GM21447 (cell line): ENCODE data around the gene MTUS2.

ENCODE experiments used
- ATAC-seq: cut with Tn5 transposase; IDR thresholded peaks from one replicate; pipeline ENCODE4 v1.9.1; 2021; ENCODE audit not compliant: unreplicated experiment

MTUS2 gene

DNA sequence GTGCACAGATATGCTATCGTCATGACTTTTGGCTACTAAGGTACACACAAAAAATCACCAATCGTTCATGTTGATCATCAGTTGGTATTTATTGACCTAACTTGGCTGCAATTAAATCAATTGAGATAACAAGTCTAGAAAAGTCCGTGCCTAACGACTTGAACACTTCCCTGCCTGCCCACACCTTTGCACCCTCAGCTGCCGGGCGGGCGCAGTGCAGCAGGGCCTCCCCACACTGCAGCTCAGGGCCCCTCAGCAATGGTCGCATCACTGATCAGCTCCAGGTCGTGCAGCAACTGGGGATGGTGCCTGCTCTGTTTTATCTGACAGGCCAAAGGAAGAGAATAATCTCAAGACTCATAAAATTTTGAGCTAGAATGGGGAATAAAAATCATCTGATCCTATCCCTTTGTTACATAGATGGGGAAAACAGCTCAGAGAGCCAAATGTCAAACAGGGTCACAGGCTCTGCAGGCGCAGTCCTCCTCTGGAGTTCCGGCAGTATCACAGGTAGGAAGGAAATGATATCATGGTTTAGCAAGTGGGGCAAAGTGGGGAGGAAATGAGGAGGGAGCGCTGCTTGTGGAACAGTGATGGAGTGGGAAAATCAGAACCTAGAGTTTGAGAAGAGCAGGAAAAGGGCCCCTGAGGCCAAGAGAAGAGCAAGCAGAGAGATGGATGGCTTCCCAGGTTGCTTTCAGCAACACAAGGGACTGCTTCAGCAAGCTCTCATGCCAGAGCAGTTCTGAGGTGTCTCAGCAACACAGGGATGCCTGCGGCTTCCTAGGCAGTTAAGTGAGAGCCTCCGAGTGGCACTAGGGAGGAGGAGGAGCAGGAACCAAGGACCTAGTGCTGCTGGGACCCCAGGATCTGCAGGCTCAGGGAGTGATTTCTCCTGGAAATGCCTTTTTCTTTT is 717.9 kb downstream of the MTUS2 start:
- no peak for ATAC-seq

DNA sequence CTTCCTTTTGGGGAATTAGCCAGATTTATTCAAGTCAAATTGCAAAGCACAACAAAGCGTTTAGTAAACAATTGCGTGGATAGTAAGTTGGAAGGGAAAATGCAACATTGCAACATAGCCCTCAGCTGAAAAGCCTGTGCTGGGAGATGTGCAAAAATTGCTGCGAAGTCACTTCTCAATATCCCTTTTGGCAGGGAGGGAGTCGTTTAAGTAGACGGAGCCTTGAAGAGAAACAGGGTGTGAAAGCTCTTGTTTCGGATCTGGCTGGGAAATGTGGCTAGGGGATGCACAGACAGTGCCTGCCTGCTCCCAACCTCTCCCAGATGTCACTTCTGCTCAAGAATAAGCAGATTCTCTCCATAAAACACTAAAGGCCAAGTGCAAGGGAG is 718.5 kb downstream of the MTUS2 start:
- no peak for ATAC-seq

DNA sequence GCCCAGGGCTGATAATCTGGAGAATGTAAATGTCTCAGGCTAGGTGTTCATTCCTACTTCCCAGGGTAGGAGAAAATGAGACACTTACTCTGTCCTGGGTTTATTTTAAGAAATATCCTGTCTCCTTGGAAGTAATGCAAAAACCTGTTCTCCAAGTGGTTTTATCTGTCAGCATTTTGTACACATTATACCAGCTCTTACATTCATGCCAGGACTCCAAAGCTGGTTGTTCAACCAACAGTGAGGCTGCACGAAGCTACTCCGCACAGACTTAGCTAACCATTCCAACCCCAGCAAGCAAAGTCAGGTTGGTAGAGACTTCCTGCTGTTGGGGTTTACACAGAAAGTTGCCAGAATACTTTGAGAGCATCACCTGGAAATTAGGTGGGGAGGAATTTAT is 719.7 kb downstream of the MTUS2 start:
- no peak for ATAC-seq

DNA sequence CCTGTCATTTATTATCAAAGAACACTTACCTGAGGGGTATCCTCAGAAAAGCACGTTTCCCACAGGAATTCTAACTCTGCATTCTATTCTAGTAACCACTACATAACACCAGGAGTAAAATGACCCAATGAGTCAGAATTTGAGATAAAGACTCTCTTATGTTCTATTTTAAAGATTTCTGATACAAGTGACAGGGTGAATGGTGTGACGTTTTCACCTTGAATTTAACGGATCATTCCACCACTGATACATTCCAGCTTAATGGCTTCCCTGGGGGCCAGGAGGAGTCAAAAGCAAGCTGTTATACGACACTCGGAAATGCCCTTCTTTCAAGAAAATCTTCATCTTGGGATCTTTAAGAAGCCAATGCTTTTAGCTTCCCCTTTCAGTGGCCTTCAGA is 720.2 kb downstream of the MTUS2 start:
- no peak for ATAC-seq

DNA sequence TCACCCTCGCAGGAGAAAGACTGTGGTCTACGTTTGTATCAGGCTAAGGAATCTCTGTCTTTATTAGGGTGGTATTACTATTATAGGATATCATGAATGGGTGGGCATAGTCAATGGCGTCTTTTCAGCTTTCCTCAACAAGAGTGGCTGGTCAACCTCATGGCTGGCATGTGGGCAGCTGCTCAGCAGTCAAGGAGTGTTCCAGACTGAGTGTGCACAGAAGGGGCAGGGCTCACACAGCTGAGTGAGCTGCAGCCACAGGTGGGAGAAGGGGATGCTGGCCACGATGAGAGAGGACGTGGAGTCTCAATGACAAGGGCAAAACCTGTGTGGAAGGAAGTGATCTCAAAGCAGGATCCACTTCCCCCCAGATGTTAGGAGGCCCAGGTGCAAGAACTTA is 720.7 kb downstream of the MTUS2 start:
- ATAC-seq: no peak

DNA sequence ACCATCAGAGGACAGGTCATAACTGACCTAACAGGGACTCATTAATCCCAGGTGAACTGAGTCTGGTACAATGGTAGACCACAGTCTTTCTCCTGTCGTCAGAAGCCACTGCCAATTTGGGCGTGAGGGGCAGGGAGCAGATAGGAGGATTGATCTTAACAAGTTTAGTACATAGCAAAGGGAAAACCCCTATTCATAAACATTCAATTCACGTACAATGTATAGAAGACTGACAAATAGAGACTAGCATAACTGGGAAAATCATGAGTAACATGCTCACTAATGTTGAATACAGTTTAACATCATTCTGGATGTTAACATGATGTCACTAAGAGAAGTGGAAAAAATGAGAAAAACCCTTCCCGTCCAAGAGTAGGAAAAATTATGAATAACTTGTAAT is 721.3 kb downstream of the MTUS2 start:
- ATAC-seq: no peak

DNA sequence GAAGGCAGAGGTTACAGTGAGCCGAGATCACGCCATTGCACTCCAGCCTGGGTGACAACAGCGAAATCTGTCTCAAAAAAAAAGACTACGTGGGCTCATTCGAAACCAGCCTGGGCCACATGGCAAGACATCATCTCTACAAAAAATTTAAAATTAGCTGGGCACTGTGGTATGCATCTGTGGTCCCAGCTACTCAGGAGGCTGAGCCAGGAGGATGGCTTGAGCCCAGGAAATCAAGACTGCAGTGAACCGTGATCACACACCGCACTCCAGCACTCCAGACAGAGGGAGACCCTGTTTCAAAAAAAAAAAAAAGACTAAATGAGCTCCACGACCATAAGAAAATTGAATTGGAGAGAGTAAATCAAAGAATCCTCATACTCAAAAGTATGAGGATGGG is 722.2 kb downstream of the MTUS2 start:
- no peak for ATAC-seq

DNA sequence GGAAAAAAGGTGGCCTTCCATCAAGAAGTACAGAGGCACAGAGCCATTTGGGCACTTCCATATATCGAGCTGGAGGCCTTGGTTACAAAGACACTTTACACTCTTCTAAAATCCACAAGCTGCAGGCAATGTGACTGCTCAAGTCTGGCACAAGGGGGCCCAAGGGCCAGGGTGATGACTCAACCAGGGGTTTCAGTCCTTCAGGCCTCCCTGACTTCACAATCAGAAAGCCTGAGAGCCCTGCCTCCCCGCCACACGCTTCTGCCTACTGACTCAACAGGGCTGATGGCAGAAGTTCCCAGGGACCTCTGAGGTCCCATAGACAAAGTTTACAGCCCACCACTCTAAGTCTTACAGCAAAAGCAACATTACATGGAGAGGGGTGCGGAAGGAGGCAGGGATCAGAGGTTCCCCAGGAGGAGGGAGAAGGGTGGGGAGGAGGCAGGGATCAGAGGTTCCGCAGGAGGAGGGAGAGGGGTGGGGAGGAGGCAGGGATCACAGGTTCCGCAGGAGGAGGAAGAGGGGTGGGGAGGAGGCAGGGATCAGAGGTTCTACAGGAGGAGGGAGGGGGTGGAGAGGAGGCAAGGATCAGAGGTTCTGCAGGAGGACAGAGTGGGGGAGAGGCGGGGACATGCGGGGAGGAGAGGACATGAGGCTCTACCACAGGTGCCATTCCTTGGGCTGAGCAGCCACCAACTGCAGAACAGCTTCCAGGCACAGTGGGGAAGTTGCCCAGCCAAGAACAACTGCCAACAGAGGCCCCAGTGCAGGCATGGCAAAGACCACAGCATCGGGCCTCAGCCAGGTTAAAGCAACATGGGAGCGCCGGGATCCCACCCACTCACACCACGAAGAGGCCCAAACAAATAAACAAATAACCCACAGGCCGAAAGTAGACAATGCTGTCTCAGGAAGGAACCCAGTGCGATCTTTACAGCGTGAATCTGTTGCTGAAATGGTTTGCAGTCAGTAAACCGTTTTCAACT is 723.4 kb downstream of the MTUS2 start:
- peak; percentile 95 for ATAC-seq

DNA sequence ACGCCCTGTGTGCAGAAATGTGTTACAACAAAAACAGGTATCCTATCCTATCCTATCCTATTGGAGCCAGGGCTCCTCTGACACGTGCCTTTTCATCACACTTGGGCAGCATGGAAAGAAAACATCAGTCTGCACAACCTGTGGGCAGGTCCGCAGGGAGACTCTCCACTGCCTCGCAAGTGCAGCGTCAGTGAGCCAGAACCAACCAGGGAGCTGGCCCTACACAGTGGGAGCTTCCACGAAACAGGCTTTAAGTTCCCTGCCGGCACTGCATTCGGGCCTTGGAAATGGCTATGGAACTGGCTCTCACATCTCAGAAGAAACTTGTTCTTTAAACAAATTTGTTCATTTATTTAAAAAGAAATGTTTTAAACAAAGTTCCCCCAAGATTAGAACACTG is 725.8 kb downstream of the MTUS2 start:
- ATAC-seq: no peak

DNA sequence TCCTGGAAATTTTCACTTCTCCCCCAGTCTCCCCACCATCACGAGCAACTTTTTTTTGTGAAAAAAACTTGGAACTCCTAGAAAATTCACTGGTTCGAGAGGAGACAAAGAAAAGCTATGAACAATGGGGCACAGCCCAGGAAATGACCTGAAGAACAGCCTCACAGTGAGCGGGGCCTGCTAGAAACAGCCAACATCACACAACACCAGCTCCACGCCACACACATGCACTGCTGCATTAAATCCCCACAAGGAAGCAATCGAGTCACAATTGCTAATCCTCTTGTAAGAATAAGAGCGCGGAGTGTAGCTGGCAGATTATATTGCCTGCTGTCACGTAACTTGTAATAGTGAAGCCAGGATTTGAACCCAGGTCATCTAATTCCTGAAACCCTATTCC is 726.5 kb downstream of the MTUS2 start:
- ATAC-seq: no peak

DNA sequence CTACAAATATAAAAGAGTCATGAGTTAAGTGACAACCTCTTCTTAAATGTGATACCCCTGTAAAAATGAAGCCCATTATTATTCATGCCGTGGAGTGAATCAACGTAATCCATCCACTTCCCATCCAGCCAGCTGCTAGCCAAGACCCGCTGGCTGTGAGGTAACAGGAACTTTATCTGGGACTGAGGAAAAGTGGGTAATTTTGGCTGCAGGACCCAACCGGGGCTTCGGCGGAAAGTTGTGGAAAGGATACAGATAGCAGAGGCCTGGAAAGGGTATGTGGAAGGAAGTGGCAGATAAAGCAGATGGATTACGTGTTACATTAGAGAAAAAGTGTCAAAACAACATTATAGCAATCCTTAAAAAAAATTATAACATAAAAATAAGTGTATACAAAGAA is 727.0 kb downstream of the MTUS2 start:
- ATAC-seq: no peak

DNA sequence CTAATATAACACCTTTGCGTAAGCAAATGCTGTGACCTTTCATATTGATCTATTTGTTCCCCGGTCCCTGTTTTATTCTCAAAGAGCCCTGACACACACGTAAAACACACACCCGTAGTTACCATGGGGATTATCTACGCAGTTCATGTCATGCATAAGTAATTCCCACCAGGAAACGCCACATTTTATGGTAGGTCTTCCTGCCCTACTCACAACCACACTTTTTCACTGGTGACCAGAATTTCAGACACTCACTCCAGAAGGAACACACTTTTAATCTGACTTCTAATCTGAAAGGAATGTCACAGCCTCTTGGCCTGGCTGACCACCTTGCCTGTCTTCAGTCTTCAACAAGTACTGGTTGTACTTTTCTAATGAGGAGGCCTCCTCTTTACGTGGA is 728.6 kb downstream of the MTUS2 start:
- no peak for ATAC-seq

DNA sequence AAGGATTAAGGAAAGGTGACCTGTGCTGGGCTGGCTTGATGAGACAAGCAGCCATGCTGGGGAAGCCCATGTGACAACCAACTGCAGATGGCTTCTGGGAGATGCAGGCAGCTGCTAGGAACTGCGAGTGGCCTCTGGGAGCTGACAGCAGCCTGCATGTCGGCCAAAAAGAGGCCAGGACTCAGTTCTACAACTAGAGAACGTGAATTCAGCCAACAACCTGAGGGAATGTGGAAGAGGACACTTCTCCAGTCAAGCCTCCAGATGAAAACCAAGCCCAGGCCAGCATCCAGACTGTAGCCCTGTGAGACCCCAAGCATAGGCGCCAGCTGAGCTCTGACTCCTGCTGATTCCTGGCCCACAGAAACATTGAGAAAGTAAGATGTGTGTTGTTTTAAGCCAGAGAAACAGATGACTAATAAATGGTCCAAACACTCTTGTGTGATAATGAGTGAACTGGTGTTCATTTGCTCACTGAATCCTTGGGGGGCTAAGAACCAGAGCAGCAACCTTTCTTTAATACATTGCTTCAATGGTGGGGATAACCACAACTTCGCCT is 730.4 kb downstream of the MTUS2 start:
- ATAC-seq: no peak

DNA sequence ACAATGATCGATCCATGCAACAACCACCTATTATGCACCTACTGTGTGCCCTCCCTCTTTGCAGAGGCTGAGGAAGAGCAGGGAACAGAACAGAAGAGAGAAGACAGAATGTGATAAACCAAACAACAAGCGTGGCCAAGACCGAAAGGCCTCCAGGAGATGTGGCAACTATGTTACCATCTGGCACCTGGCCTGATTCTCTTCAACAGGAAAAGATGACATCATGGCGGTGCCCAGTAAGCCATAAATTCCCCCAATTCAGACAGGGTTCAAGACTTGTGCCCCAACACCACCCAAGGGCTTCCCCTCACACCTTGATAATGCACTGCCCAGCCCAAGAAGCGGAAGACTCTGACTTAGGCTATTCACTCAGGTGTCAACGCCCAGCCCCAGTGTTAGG is 731.1 kb downstream of the MTUS2 start:
- no peak for ATAC-seq
